Prostate gland (tissue), 2 donors: ENCODE measurements around the gene WDR91. TPM values are rescaled to one million over a fixed set of nuclear protein-coding genes. Genes with fewer than 3 reads are reported as not detected.

Experiments used
- DNase-seq: peaks from one replicate; pipeline ENCODE4 v3.0.0-alpha.2; 2019; ENCODE audit warnings: low spot score
- H3K27ac ChIP-seq, 2 donors: fragments of 200-600 bp; sonication (generic); 2 replicates each; pipeline ENCODE4 v1.5.1; 2017 to 2019
- H3K27me3 ChIP-seq: fragments of 200-600 bp; sonication (generic); replicated peaks from 2 replicates; pipeline ENCODE4 v1.5.1; 2019; ENCODE audit not compliant: insufficient read depth
- H3K36me3 ChIP-seq, 2 donors: fragments of 200-600 bp; sonication (generic); 1 replicate in 1 of 2; 2 replicates in 1 of 2; pipeline versions ENCODE4 v1.5.1 to v1.8.1; 2017 to 2019
- H3K4me1 ChIP-seq: fragments of 200-600 bp; sonication (generic); replicated peaks from 2 replicates; pipeline ENCODE4 v1.5.1; 2019
- H3K4me3 ChIP-seq, 2 donors: fragments of 200-600 bp; sonication (generic); 2 replicates each; pipeline ENCODE4 v1.5.1; 2017 to 2019
- H3K9me3 ChIP-seq: fragments of 200-600 bp; sonication (generic); 2 replicates; pipeline ENCODE4 v1.5.1; 2017
- POLR2A ChIP-seq: fragments of 450-650 bp; IDR thresholded peaks from one replicate; pipeline ENCODE4 v1.6.1; 2016; ENCODE audit warnings: antibody characterized with exemption, mild to moderate bottlenecking
- POLR2AphosphoS5 ChIP-seq: sonication (generic); formaldehyde crosslinking; IDR thresholded peaks from one replicate; pipeline ENCODE4 v1.6.1; 2017; ENCODE audit warnings: antibody characterized with exemption
- WGBS: methylation state at CpG from one replicate; pipeline ENCODE4 v1.1.5; 2018; 5-methylcytosine and 5-hydroxymethylcytosine counted together
- intact Hi-C: fragments of 100-400 bp; cut with DNase I; formaldehyde crosslinking; loops from one replicate; pipeline ENCODE4 v1.14.2; 2022
- total RNA-seq, 2 donors: library from RNA; depleted of rRNA; stranded (reverse); fragments of >200 nt; gene quantifications; one replicate each; pipeline ENCODE4 v1.1.0, GENCODE V29; 2016
- TF ChIP-seq, protein P1 (sequence below), 4 experiments: fragments of 200-600 bp in 2 of 4; fragments of 450-650 bp in 2 of 4; sonication (generic) in 2 of 4; IDR thresholded peaks; 1 replicate in 3 of 4; 2 replicates in 1 of 4; pipeline ENCODE4 v1.5.1; 2016 to 2019; ENCODE audit warnings: antibody characterized with exemption in 4 of 4, mild to moderate bottlenecking in 2 of 4, moderate library complexity in 2 of 4

Gene WDR91
- total RNA-seq, 2 donors from 2014 or later, result 13.6 to 49.1 TPM

- no peak for TF ChIP-seq POLR2AphosphoS5
- no peak for TF ChIP-seq POLR2A
- TF ChIP-seq, protein P1, sequence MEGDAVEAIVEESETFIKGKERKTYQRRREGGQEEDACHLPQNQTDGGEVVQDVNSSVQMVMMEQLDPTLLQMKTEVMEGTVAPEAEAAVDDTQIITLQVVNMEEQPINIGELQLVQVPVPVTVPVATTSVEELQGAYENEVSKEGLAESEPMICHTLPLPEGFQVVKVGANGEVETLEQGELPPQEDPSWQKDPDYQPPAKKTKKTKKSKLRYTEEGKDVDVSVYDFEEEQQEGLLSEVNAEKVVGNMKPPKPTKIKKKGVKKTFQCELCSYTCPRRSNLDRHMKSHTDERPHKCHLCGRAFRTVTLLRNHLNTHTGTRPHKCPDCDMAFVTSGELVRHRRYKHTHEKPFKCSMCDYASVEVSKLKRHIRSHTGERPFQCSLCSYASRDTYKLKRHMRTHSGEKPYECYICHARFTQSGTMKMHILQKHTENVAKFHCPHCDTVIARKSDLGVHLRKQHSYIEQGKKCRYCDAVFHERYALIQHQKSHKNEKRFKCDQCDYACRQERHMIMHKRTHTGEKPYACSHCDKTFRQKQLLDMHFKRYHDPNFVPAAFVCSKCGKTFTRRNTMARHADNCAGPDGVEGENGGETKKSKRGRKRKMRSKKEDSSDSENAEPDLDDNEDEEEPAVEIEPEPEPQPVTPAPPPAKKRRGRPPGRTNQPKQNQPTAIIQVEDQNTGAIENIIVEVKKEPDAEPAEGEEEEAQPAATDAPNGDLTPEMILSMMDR (IDR thresholded peaks at IDR 0.05), result no peak
- H3K27ac ChIP-seq, result peak overlapping the region in 1 of 2 donors; percentile 24
- no peak overlapping the region for H3K4me3 ChIP-seq
- H3K9me3 ChIP-seq, result no peaks in the 10 kb centered on the region
- H3K36me3 ChIP-seq, result peaks cover 8 to 16% of the 10 kb centered on the region in 2 donors
- intact Hi-C loops, result no loop called here
- peak; percentile 32 for DNase-seq
- 62% methylated on average over 11 of the region's 11 CpGs for WGBS
- no peaks in the 10 kb centered on the region for H3K4me1 ChIP-seq
- H3K27me3 ChIP-seq, result no peaks in the 10 kb centered on the region
Observed at GRCh38 chr7:135192914-135193536, 18.3 kb downstream of the WDR91 start.

DNA sequence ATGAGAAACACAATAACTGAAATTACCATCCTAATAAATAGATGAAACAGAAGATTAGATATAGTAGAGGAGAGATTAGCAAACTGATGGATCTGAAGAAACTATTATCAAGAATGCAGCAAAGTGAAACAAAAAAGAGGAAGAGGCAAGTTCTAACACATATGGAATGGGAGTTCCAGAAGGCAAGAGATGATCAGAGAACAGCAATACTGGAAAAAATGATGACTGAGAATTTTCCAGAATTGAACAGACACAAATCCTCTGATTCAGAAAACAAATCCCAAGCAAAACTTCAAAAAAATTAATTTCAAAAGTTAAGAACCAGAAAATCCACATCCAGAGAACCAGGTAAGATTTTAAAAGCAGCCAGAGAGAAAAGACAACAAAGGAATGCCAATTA, 20.6 kb downstream of the WDR91 start:
- peaks cover 8 to 18% of the 10 kb centered on the region in 2 donors for H3K36me3 ChIP-seq
- intact Hi-C loops, result no loop called here
- no peak for TF ChIP-seq POLR2A
- TF ChIP-seq POLR2AphosphoS5, result no peak
- TF ChIP-seq, protein P1 (IDR thresholded peaks at IDR 0.05), result no peak

GRCh38 chr7:135189961-135190360, 21.4 kb downstream of the WDR91 start:
- no peak overlapping the region for H3K4me3 ChIP-seq
- no peak for DNase-seq
- intact Hi-C loops, result no loop called here
- no peaks in the 10 kb centered on the region for H3K27me3 ChIP-seq
- H3K4me1 ChIP-seq, result no peaks in the 10 kb centered on the region
- WGBS, result 79% methylated on average over 4 of the region's 4 CpGs
- H3K27ac ChIP-seq, result no peak overlapping the region
- H3K36me3 ChIP-seq, result peaks cover 8 to 22% of the 10 kb centered on the region in 2 donors
- TF ChIP-seq, protein P1 (IDR thresholded peaks at IDR 0.05), result no peak
- TF ChIP-seq POLR2A, result no peak
- TF ChIP-seq POLR2AphosphoS5, result no peak
- no peaks in the 10 kb centered on the region for H3K9me3 ChIP-seq

More for the DNA sequence above, 20.6 kb downstream of the WDR91 start:
- Histone ChIP-seq H3K27ac (no peak overlapping the region), H3K4me1 (no peaks in the 10 kb centered on the region), H3K4me3 (no peak overlapping the region), H3K27me3 (no peaks in the 10 kb centered on the region), H3K9me3 (no peaks in the 10 kb centered on the region)
- no peak for DNase-seq

GRCh38 chr7:135189221-135189662, 22.1 kb downstream of the WDR91 start:
- H3K4me1 ChIP-seq, result no peaks in the 10 kb centered on the region
- intact Hi-C loops, result no loop called here
- WGBS, result 95% methylated on average over 6 of the region's 6 CpGs
- TF ChIP-seq, protein P1 (IDR thresholded peaks at IDR 0.05), result no peak
- no peak for TF ChIP-seq POLR2AphosphoS5
- no peak for TF ChIP-seq POLR2A
- no peak overlapping the region for H3K4me3 ChIP-seq
- H3K27ac ChIP-seq, result no peak overlapping the region
- H3K27me3 ChIP-seq, result no peaks in the 10 kb centered on the region
- H3K9me3 ChIP-seq, result no peaks in the 10 kb centered on the region
- DNase-seq, result no peak
- peaks cover 8 to 22% of the 10 kb centered on the region in 2 donors for H3K36me3 ChIP-seq

- DNase-seq, result no peak
- no peaks in the 10 kb centered on the region for H3K4me1 ChIP-seq
- H3K27me3 ChIP-seq, result no peaks in the 10 kb centered on the region
- no peak overlapping the region for H3K4me3 ChIP-seq
- intact Hi-C loops, result no loop called here
- H3K36me3 ChIP-seq, result peaks cover 8 to 22% of the 10 kb centered on the region in 2 donors
- no peaks in the 10 kb centered on the region for H3K9me3 ChIP-seq
- WGBS, result 91% methylated on average over 12 of the region's 12 CpGs
- no peak for TF ChIP-seq POLR2A
- H3K27ac ChIP-seq, result no peak overlapping the region
Observed at GRCh38 chr7:135188298-135188984, 22.9 kb downstream of the WDR91 start.
